HG03460 (cell line): Measurements from ENCODE around the gene TMEM119.
A peak's percentile ranks its signal among the peaks of the same experiment; 100 is the strongest.
"Not testable (repeated sequence)": the region's sequence is repeated elsewhere in the genome, so short reads cannot be mapped to it uniquely, and the experiment has no call there.

ENCODE experiments used
- ATAC-seq: cut with Tn5 transposase; IDR thresholded peaks from one replicate; pipeline ENCODE4 v1.9.1; 2021; ENCODE audit not compliant: unreplicated experiment

Gene TMEM119

DNA sequence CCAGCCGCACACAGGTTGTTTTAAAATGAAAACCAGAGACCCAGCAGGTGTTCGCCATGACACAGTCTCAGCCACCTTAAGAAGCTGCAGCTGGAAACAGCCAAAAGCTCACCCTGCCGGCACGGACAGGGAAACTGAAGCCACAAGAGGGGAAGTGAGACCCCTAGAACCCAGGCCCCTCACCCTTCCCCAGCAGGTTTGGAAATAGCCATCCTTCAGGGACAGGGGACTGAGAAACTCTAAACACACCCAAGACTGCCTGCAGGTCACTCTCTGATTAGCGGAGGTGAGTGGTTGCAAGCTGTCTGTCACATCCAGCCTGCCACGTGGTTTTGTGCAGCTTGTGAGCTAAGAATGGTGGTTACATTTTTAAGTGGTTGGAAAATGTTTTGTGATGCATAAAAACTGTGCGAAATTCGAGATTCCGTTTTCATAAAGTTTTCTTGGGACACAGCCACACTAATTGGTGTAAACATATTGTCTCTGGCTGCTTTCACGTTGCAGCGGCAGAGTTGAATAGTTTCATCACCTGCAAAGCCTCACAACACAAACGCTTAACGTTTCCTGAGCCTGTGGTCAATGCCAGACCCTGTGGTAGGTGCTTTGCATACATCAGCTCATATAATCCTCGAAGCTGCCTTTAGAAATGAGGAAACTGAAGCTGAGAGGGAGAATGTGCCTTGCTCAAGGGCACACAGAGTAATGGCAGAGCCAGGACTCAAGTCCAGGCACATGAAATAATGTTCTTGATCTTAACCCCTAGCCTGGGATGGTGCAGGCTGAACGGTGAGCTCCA lies 37.5 kb upstream of the TMEM119 start:
- peak; percentile 42 for ATAC-seq

DNA sequence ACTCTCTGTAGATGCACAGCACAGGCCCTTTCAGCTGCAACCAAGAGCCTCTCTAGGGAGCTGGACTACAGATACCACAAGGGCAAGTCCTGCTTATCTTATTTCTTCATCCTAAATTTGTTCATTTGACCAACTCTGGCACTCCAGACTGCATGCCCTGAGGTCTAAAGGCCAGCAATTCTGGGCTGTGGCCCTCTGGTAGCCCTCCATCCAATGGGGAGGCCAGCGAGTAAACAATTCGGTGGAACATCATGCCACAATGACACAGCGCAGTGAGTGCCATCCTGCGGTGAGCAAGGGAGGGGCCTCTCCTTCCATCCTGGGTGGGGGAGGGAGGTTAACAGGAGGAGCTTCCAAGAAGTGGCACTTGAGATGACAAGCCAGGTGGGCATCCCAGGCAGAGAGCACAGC lies 36.5 kb upstream of the TMEM119 start:
- no peak for ATAC-seq

DNA sequence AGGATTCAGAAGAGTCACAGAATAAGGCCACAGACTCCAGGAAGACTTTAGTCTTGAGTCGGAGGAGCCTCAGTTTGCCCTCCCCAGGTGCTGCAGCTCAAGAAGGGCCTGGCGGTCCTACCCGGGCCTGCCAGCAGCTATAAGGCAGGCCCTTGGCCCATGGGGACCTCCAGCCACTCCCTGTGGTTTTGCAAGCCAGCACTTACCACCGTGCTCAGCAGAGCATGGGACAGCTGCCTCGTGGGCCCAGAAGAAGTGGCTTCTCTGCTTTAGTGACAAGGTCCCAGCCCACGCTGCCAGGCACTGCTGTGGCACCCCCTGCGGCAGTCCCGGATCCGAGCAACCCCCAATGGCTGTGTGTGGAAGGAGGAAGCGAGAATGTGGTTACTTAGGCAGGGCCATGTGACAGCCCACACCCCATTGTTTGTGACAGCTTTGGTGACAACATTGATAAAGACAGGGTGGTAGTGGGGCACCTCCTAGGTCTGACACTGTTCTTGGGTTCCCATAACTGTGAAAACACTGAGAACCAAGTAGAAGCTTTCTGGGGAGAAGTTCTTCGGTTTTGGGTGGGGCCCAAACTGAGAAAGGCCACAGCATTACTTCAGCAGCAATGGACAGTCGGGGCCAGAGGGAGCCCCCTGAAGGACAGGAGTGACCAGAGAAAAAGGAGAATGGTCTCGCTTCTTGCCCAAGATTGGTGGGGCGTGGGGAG lies 35.8 kb upstream of the TMEM119 start, which contains the start of gene SELPLG:
Gene SELPLG (minus strand): TSS at position 361 of the 715 bp plus-strand sequence. CDS start 9,587 bp downstream, outside the sequence.
- peak; percentile 53 for ATAC-seq

DNA sequence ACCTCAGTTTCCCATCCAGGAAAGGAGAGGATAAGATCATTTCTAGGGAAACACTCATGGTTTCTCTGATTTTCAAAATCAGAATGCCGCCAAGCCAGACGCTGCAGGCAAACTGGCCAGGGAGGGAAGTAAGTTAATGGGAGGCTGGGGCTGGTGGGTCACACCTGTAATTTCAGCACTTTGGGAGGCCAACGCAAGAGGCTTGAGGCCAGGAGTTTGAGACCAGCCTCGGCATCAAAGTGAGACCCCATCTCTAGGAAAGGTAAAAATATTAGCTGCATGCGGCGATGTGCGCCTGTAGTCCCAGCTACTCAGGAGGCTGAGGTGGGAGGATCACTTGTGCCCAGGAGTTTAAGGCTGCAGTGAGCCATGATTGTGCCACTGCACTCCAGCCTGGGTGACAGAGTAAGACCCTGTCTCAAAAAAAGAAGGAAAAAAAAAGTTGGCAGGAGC lies 35.2 kb upstream of the TMEM119 start:
- ATAC-seq, result no peak

DNA sequence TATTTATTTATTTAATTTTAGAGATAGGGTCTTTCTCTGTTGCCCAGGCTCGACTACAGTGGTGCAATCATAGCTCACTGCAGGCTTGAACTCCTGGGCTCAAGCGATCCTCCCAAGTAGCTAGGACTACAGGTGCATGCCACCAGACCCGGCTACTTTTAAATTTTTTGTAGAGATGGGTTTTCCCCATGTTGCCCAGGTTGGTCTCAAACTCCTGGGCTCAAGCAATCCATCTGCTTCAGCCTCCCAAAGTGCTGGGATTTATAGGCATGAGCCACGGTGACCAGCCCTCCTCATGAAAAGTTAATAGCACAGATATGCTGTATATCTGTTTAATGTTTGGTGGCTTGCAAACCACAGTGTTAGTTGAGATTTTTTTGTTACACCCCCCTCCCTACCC lies 33.4 kb upstream of the TMEM119 start:
- ATAC-seq, result not testable (repeated sequence)

DNA sequence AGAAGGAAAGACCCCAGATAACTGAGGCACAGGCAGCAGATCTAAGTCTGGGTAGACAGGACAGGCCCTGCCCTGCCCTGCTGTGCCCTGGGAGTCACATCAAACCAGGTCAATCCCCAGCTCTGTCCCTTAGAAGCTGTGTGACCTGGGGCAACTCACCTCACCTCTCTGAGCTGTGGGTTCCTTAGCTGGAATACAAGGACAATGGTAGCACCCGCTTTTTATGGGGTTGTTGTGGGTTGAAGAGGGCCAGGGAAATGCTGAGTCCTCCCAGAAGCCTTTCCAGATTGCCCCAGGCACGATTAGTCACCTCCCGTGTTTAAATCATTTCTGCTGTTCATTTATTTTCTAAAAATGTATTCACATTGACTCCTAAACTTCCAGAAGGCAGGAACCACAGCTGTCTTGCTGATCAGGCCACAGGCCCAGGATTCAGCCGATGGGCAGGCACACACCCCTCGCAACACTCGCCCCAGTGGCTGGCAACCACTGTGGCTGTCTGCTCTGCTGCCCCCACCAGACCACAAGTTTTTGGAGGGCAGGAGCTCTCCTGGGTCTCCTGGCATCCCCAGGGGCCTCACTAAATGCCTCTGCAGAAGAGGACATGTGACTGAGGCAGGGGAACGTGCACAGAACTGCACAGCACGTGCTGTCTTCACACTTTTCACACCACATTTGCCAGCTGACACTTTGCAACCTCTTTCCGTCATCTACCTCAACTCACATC lies 32.8 kb upstream of the TMEM119 start:
- ATAC-seq, result no peak

DNA sequence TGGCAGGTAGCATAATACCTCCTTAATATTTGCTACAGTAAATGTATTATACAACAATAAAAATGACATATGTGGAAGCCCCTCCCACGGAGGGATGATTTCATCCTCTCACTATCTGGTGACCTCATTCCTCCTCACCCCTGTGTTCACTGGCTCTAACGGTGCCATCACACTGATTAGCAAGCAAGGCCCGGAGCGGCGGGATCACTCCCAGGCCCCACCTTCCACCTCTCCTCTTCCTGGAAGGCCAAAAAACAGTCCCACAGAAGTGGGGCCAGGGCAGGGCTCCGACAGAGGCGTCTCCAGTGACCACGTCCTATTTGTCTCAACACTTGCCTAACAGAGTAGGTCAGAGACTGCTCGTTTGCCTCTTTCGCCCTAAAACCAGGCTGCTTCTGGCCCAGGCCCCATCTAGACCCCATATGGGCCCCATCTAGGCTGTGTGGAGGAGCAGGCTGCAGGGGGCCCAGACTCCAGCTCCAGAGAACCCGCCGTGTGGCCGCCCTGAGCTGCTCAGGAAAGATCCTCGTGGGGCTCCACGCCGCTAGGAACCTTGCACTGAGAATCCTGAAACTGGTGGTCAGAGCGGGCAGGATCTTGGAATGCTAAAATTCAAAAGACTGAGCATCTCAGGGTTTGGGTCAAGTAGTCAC lies 32.1 kb upstream of the TMEM119 start:
- ATAC-seq, result no peak

DNA sequence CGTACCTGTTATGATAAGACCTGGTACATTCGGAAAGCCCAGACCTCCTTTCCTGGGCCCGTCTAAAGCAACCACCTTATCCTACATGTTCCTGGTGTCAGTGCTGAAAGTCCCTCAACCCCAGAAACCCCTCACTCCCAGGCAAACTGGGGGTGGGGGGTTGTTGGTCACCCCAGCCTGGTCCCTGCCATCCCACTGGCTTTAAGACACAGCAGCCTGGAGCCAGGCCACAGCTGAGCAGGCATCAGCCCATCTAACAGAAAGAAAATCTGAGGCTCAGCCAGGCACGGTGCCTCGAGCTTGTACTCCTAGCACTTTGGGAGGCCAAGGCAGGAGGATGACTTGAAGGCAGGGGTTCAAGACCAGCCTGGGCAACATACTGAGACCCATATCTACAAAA lies 31.3 kb upstream of the TMEM119 start:
- ATAC-seq, result no peak

DNA sequence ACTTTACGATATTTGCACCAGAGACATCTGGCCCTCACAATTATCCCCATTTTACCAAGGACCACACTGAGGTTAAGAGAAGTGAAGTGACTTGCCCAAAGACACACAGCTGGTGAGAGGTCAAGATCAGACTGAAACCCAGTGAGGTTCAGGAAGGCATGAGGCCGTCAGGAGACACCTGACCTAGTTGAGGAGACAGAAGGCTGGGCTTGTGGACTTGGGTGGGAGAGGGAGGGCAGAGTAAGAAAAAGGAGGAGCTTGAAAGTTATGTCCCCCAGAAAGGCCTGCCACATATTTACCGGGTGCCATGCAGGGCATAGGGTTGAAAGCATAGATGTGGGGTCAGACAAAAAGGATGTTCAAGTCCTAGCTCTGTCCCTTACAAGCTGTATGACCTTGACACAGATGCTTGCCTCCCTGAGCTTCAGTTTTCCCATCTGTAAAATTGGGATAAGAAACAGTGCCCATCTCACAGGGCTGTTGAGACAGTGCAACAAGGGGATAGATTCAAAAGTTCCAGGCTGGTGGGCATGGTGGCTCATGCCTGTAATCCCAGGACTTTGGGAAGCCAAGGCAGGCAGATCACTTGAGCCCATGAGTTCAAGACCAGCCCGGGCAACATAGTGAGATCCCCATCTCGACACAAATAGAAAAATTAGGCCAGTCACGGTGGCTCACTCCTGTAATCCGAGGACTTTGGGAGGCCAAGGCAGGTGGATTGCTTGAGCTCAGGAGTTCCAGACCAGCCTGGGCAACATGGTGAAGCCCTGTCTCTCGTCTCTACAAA lies 29.4 kb upstream of the TMEM119 start:
- no peak for ATAC-seq

DNA sequence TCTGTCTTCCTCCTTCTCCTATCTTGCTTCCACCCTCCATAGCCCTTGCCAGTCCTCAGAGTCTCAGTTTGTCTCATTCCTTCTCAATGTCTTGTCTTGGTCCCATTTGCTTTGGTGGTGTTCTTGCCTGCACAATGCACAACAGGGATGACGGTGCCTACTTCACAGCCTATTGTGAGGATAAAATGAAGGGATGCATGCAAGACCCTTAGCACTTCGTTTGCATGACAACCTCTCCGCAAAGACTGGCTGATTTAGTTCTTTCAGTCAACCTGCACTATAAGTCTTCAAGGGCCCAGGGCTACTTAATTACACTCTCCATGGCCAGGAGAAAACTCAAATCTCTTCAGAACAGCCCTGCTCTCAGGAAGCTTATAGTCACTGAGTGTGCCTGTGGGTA lies 27.3 kb upstream of the TMEM119 start:
- ATAC-seq, result no peak

DNA sequence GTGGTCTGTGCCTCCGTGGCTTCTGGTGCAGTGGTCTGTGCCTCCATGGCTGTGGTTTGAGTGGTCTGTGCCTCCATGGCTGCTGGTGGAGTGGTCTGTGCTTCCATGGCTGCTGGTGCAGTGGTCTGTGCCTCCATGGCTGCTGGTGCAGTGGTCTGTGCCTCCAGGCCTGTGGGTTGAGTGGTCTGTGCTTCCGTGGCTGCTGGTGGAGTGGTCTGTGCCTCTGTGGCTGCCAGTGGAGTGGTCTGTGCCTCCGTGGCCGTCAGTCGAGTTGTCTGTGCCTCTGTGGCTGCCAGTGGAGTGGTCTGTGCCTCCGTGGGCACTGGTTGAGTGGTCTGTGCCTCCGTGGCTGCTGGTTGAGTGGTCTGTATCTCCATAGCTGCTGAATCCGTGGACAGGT lies 25.7 kb upstream of the TMEM119 start:
- ATAC-seq, result no peak

DNA sequence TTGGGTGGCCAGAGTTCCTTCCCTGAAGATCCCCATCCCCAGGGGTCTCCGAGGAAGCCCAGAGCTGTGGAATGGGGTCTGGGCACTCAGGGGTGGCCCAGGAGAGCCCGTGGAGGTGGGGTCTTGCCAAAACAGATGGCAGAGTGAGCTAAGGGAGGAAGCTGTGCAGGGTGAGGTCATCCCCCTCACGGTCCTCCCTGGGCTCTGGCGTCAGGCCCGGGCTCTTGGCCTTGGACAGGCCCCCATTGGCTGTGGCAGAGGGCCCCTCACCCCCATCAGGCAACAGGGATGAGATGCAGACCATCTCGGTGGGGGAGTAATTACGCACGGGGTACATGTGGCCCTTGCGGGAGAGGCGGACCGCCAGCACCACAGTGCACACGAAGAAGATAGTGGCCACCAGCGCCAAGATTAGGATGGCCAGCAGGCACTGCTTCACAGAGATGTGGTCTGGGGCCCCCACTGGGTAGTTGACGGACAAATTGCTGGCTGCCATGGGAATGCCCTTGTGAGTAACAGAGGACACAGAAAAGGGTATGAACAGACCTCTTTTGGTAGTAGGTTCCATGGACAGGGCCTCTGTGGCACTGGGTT lies 25.1 kb upstream of the TMEM119 start:
- no peak for ATAC-seq

DNA sequence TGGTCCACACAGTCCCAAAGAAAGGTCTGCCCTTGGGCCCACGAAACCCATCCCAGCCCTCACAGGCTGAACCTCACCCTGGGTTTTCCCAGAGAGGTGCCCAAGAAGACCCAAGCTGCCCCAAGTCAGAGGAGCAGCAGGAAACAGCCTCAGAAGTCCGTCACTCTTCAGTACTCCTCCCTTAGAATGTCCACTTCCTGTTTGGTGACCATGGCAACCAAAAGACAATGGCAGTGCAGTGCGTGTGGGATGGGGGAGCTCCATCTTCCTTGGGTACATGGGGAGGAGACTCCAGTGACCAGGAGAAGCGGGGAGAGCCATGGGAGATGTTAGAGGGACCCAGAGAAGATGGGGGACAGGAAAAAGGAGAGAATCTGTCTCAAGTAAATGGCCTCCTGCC lies 24.5 kb upstream of the TMEM119 start:
- no peak for ATAC-seq

DNA sequence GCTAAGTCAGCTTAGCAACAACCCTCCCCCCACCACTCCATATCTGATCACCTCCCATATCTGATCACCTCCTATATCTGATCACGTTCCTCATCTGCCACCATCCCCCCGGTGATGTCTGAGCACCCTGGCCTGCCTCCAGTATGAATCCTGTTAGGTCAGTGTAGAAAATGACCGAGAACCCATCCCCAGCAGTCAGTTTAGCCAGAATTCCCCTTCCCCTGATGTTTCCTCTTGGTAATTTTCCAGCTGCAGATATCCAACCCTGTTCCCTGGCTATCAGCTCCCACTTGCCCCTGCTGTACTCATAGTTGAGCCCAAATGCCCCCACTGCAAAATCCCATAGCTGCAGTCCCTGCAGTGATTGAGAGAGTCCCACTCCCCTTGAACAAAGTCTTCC lies 23.3 kb upstream of the TMEM119 start:
- no peak for ATAC-seq

DNA sequence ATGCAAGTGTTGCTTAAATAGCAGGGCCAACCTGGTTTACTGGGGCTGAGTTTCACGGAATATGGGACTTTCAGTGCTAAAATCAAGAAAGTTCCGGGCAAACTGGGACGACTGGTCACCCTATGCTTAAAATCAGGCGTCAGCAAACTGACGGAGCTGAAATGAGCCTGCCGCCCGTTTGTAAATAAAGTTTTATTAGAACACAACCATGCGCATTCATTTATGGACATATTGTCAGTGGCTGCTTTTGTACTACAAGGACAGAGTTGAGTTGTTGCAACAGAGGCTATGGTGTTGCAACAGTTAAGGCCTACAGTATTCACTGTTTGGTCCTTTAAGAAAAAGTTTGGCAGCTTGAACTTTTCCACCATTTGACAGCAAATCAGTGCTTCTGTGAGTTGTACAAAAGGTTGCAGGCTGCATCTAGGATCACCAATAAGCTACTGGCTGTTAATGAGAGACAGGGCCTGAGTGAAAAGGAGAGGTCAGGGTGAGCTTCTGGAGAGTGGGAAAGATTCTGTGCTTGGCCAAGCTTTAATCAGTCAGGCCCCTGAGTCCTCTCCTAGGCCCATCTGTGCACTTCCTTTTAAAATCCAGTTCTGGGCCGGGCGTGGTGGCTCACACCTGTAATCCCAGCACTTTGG lies 22.5 kb upstream of the TMEM119 start:
- no peak for ATAC-seq

DNA sequence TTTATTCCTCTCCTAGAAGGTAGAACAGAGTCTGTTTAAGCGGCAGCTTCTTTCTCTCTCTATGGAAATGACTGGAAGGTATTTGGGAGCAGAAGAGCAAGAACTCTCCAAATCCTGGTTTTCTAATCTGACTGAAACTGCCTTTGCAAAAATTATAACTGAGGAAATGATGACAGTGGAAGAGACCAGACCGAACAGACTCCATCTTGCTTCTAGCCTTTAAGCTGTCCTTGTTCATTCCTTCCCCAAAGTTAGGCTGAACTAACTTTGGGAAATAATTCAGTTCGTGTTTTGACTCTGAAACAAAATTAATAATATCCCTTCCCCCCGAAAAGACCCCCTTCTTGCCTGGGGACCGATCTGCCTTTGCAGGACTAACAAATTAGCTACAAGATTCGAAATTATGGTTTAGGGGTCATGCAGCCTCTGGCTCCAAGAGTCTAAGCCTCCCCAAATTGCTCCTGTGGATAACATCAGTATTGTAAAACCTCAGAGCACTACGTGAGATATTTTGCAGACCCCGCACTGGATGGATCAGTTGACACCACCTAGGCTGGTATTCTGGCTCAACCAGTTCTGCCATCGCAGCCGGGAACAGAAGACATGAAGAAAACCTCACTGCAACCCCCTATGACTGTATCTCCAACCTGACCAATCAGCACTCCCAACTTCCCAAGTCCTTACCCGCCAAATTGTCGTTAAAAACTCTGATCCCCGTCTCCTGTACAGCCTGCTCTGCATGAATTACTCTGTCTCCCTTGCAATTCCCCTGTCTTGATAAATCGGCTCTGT lies 21.7 kb upstream of the TMEM119 start:
- no peak for ATAC-seq

DNA sequence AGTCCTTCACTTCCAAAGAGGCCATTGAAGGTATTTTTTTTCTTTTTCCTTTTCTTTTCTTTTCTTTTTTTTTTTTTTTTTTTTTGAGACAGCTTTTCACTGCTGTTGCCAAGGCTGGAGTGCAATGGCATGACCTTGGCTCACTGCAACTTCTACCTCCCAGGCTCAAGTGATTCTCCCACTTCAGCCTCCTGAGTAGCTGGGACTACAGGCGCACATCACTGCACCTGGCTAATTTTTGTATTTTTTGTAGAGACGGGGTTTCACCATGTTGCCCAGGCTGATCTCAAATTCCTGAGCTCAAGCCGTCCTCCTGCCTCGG lies 21.0 kb upstream of the TMEM119 start:
- ATAC-seq, result not testable (repeated sequence)

DNA sequence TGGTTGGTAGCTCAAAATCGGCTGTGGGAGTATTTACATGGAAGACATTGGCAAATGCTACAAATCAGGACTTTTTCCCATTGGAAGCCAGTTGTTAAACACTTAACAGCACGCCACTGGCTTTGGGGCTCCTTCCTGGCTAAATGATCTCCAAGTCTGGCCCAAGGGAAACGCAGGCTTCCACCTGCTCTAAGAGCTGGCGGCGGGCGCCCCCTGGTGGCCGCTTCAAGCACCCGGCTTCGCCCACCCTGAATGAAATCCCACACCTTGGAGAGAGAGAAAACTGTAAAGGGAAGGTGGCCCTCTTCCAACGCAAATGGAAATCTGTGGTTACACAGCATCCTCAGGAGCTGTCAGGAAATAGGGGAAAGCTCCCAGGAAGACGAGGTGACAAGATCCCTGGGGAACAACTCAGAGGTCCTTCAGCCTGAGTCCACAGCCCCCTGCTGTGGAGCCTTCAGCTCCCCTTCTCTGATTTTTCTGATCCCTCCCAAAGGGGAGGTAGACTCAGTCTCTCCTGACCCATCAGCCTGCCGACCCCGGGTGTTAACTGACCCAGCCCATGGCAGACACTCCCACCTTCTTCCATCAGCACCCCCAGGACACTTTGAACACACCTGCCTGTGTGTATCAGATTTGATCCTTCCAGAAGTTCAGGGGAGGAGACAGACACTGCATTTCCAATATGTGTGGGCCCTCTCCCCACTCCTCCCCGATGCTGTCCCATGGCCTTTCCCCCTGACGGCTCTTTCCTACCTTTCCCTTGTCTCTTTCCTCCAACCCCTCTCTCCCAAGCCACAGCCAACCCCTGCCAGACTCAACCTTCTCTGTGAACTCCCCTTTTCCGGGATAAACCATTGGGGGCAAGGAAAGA lies 20.4 kb upstream of the TMEM119 start:
- ATAC-seq, result peak; percentile 36
